Uterus (tissue), 2 donors: ENCODE data around the gene COL4A2.

Experiments used
- CTCF ChIP-seq, 4 experiments: fragments of 200-600 bp in 2 of 4; fragments of 450-650 bp in 2 of 4; sonication (generic) in 2 of 4; IDR thresholded peaks; one replicate each; pipeline ENCODE4 v1.5.1; 2016 to 2019; ENCODE audit warnings: antibody characterized with exemption in 4 of 4, mild to moderate bottlenecking in 2 of 4, moderate library complexity in 1 of 4
- POLR2A ChIP-seq, 2 donors: fragments of 450-650 bp; IDR thresholded peaks; one replicate each; pipeline ENCODE4 v1.6.1; 2016; ENCODE audit warnings: antibody characterized with exemption in 2 of 2, mild to moderate bottlenecking in 1 of 2, moderate library complexity in 1 of 2

DNA sequence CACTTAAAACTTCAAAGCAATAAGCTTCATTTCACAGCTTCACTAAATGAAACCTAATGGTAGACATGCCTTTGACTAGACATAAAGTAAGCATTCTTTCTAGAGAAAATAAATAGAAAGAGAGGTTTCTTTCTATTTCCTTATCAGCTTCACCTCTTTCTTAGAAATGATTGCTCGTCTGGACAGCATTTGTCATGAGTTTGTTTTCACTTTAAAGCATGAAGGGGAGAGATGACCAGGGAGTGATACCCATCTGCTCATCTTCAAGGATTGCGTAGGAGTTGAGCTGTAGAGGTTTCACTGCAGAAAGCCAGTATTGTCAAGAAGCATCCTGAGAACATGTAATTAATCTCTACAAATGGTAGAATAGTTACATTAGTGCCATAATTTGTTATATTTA is 61.3 kb downstream of the COL4A2 start:
- no peak for TF ChIP-seq CTCF (IDR thresholded peaks at IDR 0.05)
- no peak for TF ChIP-seq POLR2A (IDR thresholded peaks at IDR 0.05)
